ENCODE results near the gene GPR137.
"Not testable (repeated sequence)": the region's sequence is repeated elsewhere in the genome, so short reads cannot be mapped to it uniquely, and the experiment has no call there.

Gene GPR137

DNA sequence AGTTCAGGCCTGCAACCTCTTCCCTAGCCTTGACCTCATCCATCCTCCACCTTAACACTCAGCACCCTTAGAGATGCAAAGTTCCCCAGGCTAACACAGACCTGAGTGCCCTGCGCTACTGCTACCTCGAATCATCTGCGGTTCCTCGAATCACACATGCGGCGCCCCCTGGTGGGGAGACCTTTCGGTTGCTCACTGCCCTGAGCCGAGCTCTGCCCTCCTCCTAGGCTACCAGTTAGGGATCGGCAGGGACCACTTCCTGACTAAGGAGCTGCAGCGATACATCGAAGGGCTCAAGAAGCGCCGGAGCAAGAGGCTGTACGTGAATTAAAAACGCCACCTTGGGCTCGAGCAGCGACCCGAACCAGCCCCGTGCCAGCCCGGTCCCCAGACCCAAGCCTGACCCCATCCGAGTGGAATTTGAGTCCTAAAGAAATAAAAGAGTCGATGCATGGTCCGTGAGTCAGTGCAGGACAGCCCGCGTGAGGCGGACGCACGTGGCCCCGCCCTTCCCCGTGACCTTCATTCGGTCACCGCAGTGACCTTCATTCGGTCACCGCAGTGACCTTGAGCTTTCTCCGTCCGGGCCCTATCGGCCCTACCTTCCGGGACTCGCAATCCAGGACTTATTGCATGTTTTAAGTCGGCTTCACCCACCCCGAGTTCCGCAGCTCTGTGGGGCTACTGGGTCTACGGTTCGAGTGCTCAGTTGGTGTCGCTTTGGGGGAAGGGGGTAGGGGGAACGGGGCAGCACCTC lies 18.8 kb downstream of the GPR137 start:
- peak; percentile 74 for DNase-seq (ENCODE audit: low read depth)

DNA sequence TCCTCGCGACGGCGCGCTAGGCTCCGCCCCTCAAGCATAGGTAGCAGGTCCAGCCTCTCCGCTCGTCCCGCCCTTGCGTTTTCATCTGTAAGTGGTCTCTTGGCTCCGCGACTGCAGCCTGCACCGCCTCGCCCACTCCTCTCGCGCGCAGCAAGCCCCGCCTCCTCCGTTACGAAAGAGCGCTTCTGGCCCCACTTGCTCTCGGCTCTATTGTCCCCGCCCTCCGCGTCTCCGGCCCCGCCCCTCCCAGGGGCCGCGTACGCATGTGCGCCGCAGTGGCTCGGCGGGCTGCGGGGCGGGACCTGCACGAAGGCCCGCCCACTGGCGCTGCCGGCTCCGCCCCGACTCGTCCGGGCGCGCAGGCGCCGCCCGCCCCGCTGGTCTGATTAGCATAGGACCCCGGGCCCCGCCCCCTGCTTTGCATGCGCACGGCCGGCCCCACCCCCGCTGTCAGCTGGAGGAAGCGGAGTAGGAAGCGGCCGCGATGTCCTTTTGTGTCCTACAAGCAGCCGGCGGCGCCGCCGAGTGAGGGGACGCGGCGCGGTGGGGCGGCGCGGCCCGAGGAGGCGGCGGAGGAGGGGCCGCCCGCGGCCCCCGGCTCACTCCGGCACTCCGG lies 19.5 kb downstream of the GPR137 start, which contains the start of gene ESRRA:
ESRRA (plus strand) TSS at position 450 of the 616 bp plus-strand sequence. CDS start 1,656 bp downstream, outside the sequence.
- DNase-seq (ENCODE audit: low read depth), result peak; percentile 98

DNA sequence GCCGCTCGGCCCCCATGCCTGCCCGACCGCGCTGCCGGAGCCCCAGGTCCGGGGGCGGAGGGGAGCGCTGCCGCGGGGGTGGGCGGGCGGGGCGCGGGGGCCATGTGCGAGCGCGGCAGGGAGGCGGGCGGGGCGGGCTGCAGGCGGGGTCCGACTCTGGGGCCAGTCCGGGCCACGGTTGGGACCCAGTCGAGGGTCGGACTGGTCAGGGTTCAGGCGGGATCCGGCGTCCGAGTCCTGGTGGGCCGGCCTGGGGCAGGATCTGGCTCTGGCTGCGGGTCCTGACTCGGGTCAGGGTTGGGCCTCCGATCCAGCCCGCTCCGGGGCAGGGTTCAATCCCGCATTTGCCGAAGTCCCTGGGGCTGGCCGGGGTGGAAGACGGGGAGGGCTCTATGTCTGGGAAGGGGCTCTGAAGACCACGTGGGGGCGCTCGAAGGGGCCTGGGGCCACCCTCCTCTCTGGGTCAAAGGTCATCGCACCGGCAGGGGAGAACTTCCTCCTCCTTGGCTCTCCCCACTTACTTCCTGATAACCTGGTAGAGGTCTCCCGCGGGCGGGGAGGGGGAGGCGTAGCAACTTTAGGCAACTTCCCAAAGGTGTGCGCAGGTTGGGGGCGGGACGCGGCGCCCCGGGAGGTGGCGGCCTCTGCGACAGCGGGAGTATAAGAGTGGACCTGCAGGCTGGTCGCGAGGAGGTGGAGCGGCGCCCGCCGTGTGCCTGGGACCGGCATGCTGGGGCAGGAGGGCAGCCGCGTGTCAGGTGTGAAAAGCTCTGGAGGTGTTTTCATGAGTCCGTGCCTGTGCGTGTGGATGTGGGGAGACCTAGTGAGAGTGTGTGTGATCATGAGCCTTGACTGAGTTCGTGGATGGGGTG lies 20.3 kb downstream of the GPR137 start:
- peak; percentile 72 for DNase-seq (ENCODE audit: low read depth)

DNA sequence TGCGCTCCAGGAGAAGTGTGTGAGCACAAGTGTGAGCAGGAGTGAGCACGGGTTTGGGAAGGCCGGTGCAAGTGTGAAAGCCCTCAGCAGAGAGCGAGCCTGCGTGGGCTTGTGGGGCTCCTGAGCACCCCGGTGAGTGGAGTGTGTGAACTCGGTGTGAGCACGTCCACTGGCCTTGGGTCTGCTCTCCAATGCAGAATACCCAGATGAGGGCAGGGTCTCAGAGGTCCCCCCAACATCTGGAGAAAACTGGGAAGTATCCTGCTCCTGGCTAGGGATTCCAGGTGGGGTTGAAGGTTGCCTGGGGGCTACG lies 20.9 kb downstream of the GPR137 start:
- no peak for DNase-seq (ENCODE audit: low read depth)

DNA sequence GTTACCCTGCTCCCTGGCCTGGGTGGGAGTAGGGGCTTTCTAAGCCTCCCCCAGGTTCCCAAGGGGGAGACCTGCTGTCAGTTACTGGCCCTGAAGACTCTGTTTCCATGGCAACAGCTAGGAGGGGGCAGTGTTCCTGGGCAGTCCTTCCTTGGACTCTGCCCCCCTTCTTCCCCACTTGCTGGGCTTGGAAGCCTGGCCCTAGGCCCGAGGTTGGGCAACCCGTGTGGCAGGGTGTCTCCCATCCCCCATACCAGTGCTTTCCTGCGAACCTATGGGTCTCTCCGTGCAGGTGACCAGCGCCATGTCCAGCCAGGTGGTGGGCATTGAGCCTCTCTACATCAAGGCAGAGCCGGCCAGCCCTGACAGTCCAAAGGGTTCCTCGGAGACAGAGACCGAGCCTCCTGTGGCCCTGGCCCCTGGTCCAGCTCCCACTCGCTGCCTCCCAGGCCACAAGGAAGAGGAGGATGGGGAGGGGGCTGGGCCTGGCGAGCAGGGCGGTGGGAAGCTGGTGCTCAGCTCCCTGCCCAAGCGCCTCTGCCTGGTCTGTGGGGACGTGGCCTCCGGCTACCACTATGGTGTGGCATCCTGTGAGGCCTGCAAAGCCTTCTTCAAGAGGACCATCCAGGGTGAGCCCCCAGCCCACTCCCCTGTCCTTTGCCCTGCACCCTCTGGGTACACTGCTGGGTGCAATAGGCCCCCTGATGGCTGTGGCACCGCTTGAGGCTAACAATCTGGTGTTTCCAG lies 21.4 kb downstream of the GPR137 start:
- DNase-seq (ENCODE audit: low read depth), result no peak

DNA sequence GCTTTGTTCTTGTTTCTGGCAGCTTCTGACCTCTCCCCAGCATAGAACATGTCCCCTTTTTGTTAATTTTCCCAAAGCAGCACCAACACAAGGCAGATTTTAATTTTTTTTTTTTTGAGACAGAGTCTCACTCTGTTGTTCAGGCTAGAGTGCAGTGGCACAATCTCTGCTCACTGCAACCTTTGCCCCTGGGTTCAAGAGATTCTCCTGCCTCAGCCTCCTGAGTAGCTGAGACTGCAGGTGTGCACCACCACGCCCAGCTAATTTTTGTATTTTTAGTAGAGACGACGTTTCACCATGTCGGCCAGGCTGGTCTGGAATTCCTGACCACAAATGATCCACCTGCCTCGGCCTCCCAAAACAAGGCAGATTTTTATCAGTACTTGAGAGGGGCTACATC lies 22.1 kb downstream of the GPR137 start:
- DNase-seq (ENCODE audit: low read depth), result not testable (repeated sequence)

DNA sequence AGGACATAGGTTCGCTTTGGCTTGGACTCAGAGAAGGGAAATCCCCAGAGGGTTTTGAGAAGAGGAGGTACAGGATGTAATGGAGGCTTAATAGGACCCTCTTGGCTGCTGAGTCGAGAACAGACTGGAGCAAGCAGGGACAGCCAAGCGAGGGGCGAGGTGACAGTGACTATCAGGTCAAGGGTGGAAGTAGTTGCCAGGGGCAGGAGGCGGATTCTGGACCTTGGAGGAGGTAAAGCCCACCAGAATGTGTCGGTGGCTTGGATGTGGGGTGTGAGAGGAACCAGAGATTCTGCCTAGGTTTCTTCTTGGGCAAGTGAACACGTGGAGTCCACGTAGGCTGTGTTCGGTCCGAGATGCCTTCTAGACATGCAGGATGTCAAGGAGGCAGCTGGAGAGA lies 27.3 kb downstream of the GPR137 start:
- DNase-seq (ENCODE audit: low read depth), result no peak

DNA sequence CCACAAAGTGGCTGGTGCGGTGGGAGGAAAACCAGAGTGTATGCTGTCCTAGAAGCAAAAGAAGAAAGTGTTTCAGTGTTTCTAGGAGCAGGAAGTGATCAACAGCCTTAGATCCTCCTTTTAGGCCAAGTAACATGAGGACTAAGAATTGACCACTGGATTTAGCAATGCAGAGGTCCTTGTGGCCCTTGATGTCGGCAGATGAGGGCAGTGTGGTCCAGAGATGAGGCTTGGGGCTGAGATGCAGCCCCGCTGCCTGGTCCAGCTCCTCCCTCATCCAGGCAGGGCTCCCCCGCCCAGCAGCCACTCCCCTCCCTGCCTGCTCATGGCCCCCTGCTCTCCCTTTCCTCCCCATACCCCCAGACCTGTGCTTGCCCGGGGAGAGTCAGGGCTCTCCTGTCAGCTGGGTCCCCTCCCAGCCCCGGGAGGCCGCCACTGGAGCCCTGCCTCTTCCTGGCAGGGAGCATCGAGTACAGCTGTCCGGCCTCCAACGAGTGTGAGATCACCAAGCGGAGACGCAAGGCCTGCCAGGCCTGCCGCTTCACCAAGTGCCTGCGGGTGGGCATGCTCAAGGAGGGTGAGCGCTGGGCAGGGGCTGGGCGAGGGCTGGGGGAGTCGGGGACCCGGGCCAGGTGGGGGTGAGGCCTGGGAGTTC lies 28.0 kb downstream of the GPR137 start:
- DNase-seq (ENCODE audit: low read depth), result no peak

DNA sequence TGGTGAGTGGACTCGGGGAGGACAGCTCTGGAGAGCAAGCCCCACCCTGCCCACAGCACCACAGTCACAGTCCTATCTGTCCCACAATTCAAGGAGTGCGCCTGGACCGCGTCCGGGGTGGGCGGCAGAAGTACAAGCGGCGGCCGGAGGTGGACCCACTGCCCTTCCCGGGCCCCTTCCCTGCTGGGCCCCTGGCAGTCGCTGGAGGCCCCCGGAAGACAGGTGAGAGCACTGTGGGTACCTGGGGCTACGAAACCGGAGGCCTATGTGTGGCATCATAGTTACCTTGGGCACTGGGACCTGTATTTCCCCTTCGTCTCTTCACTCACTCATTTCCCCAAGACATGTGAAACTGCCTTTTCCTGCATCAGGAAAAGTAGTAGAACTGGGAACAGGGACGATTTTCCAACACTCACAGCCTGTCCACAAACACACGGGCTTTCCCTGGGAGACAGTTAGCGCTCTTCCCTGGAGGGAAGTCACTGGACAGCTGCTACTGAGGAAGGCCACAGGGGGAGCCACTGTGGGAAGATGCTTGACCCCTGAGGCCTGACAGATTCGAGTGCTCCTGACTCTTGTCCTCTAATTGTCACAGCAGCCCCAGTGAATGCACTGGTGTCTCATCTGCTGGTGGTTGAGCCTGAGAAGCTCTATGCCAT lies 28.6 kb downstream of the GPR137 start:
- no peak for DNase-seq (ENCODE audit: low read depth)

DNA sequence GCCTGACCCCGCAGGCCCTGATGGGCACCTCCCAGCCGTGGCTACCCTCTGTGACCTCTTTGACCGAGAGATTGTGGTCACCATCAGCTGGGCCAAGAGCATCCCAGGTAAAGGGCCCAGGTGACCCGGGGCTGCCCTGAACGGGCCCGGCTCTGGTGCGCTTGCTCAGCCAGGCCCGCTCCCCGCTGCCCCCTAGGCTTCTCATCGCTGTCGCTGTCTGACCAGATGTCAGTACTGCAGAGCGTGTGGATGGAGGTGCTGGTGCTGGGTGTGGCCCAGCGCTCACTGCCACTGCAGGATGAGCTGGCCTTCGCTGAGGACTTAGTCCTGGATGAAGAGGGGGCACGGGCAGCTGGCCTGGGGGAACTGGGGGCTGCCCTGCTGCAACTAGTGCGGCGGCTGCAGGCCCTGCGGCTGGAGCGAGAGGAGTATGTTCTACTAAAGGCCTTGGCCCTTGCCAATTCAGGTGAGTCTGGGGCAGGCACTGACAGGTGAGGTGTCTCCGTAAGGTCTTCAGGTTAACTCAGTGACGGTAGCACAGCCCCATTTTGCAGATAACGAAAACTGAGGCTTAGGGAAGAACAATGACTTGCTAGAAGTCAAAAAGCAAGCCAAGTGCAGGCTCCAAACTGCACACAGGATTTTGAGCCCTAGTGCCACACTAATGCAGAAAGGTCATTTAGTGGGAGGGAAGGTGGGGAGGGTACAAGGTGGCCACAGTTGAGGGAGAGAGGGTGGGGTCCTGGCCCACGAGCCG lies 29.3 kb downstream of the GPR137 start:
- no peak for DNase-seq (ENCODE audit: low read depth)

DNA sequence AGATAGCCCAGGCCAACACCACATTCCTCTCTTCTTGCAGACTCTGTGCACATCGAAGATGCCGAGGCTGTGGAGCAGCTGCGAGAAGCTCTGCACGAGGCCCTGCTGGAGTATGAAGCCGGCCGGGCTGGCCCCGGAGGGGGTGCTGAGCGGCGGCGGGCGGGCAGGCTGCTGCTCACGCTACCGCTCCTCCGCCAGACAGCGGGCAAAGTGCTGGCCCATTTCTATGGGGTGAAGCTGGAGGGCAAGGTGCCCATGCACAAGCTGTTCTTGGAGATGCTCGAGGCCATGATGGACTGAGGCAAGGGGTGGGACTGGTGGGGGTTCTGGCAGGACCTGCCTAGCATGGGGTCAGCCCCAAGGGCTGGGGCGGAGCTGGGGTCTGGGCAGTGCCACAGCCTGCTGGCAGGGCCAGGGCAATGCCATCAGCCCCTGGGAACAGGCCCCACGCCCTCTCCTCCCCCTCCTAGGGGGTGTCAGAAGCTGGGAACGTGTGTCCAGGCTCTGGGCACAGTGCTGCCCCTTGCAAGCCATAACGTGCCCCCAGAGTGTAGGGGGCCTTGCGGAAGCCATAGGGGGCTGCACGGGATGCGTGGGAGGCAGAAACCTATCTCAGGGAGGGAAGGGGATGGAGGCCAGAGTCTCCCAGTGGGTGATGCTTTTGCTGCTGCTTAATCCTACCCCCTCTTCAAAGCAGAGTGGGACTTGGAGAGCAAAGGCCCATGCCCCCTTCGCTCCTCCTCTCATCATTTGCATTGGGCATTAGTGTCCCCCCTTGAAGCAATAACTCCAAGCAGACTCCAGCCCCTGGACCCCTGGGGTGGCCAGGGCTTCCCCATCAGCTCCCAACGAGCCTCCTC lies 30.2 kb downstream of the GPR137 start:
- DNase-seq (ENCODE audit: low read depth), result not testable (repeated sequence)

DNA sequence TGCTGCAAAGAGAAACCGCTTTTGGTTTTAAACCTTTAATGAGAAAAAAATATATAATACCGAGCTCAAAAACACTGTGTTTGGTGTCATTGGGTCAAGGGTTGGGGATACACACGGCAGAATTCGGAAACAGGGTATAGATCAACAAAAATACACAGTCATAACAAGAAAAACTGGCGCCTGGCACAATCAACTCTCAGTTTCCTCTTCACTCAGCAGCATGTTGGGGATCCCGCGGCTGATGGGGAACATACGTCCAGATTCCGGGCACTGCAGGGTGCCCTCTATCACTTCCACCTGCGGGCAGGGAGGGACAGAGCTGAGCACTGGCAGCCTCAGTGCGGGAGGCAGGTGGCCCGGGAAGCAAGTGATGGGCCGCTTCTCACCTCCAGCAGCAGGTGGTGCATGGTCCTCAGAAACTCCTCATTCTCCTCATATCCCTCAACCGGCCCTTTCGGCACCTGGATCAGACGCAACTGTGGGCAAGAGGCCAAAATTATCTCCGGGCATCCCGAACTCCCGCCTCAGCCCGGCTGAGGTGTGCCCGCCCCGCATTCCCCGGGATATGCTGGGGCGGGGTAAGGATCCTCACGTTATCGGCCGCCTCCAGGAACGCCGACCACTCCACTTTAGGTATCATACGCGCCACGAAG lies 31.1 kb downstream of the GPR137 start:
- peak; percentile 37 for DNase-seq (ENCODE audit: low read depth)

DNA sequence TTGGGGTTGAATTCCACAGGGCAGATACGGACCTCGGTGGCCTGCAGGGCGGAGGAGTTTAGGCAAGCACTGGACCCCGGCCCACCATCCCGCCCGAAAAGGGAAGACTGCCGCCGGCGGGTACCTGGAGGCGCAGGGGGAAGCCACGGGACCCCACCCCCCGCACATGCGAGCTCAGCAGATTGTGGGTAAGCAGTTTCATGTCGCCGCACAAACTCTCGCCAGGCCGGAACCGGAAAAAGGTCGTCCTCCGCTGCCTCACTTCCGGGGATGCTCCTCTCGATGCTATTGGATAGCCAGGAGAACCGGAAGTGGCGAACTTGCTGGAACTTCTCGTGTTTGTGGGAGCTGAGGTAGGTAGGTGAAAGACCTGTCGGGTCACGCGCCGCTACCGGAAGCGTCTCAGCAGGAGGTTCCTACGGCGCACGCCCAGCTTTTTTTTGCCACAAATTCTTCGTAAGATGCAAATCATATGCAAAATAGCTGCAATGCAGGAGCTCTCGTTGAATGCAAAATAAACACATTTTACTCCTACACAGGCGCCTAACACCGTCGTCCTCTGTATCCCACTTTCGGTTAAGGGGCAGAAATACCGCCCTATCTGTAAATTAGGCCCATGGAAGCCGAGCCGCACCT lies 31.8 kb downstream of the GPR137 start, which contains the start of gene TRMT112:
TRMT112 (minus strand) TSS at position 235 of the 636 bp plus-strand sequence; CDS start at position 202, 33 bp downstream.
- DNase-seq (ENCODE audit: low read depth), result peak; percentile 99

DNA sequence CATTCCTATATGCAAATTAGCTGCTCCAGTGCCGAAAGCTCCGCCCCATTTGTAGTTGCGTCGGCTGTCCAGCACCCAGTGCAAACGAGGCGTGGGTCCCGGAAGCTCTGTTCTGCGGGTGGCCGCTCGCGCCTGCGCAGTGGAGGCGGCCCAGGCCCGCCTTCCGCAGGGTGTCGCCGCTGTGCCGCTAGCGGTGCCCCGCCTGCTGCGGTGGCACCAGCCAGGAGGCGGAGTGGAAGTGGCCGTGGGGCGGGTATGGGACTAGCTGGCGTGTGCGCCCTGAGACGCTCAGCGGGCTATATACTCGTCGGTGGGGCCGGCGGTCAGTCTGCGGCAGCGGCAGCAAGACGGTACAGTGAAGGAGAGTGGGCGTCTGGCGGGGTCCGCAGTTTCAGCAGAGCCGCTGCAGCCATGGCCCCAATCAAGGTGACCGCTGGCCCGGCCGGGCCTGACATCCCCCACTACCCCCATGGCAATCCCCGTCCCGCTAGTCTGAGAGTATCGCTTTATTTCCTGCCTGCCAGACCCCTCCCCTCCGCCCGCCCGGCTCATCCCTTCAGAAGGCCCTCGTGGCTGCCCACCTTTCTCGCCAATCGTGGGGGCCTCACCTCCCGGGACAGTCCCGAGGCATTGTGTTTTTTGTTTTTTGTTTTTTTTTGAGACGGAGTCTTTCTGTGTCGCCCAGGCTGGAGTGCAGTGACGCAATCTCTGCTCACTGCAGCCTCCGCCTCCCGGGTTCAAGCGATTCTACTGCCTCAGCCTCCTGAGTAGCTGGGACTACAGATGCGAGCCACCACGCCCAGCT lies 32.5 kb downstream of the GPR137 start, which contains the start of gene PRDX5:
PRDX5 (plus strand) TSS at position 161 of the 805 bp plus-strand sequence; CDS start at position 256, 95 bp downstream.
- DNase-seq (ENCODE audit: low read depth), result peak; percentile 91

DNA sequence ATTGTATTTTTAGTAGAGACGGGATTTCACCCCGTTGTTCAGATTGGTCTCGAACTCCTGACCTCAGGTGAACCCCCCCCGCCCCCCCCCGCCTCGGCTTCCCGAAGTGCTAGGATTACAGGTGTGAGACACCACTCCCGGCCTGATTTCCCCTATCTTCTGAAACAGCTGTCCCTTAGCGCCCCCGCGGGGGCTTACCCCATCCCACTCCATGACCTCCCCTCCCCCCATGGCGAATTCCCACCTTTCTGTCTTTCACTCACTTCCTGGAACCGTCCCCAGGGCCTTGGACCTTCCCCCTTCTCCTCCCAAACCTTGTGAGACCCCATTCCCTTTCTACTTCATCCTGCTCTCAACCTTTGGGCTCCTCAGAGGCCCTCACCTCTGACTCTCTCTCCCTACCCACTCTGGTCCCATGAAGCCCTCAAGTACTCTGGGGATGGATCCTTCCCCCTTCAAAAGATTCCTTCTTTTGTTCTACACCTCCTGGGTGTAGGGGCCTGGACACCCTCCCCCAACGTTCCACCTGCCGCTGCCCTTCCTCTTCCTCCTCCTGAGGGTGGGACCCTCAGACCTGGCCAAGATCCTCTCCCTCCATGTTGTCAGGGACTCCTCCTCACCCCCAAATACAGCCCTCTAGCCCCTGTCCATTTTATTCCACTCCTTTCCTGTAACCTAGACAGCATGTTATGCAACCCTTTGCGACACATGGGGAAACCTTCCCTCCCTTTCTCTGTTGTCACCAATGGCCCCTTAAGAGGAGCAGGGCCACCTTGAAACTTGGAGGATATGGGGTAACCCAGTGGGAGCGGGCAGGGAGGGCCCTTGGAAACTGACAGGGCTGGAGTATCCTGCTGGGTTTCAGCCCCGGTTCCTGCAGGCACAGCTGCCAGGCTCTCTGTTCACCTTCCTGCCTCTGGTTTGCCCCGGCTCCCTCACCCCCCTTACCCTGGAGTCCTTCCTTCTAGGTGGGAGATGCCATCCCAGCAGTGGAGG lies 33.4 kb downstream of the GPR137 start:
- DNase-seq (ENCODE audit: low read depth), result no peak

DNA sequence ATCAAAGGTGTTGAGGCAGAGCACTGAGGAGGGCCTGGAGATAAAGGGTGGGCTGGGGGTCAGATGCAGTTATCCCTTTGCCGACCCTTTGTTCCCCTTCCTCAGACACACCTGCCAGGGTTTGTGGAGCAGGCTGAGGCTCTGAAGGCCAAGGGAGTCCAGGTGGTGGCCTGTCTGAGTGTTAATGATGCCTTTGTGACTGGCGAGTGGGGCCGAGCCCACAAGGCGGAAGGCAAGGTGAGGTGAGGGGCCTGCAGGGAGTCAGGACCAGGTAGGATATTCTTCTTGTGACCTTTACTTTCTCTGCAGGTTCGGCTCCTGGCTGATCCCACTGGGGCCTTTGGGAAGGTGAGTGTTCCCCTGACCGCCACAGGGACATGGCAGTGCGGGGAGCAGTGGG lies 34.9 kb downstream of the GPR137 start:
- DNase-seq (ENCODE audit: low read depth), result no peak
